Stimulated activated CD8-positive, alpha-beta memory T cell treated with anti-CD3 and anti-CD28 coated beads, Interleukin-12 subunit alpha, Interleukin-12 subunit beta, amount 100 ng/mL, for 4 hours (primary cell): Measurements from ENCODE around the gene MYO1E.

Experiments
- DNase-seq: peaks from one replicate; pipeline ENCODE4 v3.0.0-alpha.2; 2020; ENCODE audit warnings: low read depth

The MYO1E gene

GRCh38 chr15:59227021-59227420 is 145.7 kb downstream of the MYO1E start:
- DNase-seq, result no peak

- no peak for DNase-seq
Measured at GRCh38 chr15:59224474-59224873, 148.2 kb downstream of the MYO1E start.

- no peak for DNase-seq
Measured at GRCh38 chr15:59223736-59224135, 148.9 kb downstream of the MYO1E start.

GRCh38 chr15:59222906-59223550 is 149.6 kb downstream of the MYO1E start:
- no peak for DNase-seq

- no peak for DNase-seq
Measured at GRCh38 chr15:59221511-59222505, 150.9 kb downstream of the MYO1E start.

GRCh38 chr15:59218710-59219109 is 154.0 kb downstream of the MYO1E start:
- no peak for DNase-seq

- no peak for DNase-seq
Measured at GRCh38 chr15:59217876-59218498, 154.7 kb downstream of the MYO1E start.

GRCh38 chr15:59216911-59217310 is 155.8 kb downstream of the MYO1E start:
- no peak for DNase-seq

GRCh38 chr15:59210186-59210585 is 162.5 kb downstream of the MYO1E start:
- DNase-seq, result no peak

GRCh38 chr15:59208613-59209249 is 163.9 kb downstream of the MYO1E start:
- DNase-seq, result no peak

GRCh38 chr15:59206623-59207183 is 166.0 kb downstream of the MYO1E start, which contains the start of gene LDHAL6B:
Gene LDHAL6B (plus strand): TSS chr15:59206843. CDS start chr15:59206941, 98 bp downstream.
- DNase-seq, result no peak

- no peak for DNase-seq
Measured at GRCh38 chr15:59205839-59206622, 166.6 kb downstream of the MYO1E start.

- no peak for DNase-seq
Measured at GRCh38 chr15:59203657-59204056, 169.0 kb downstream of the MYO1E start.

GRCh38 chr15:59203008-59203407 is 169.7 kb downstream of the MYO1E start:
- DNase-seq, result no peak

- no peak for DNase-seq
Measured at GRCh38 chr15:59200560-59200959, 172.1 kb downstream of the MYO1E start.

GRCh38 chr15:59199626-59200465 is 172.8 kb downstream of the MYO1E start:
- no peak for DNase-seq

GRCh38 chr15:59197454-59197853 is 175.2 kb downstream of the MYO1E start:
- DNase-seq, result no peak

GRCh38 chr15:59196416-59196815 is 176.3 kb downstream of the MYO1E start:
- DNase-seq, result no peak

GRCh38 chr15:59194639-59195325 is 177.9 kb downstream of the MYO1E start:
- DNase-seq, result no peak
